Suppressor macrophage treated with lipopolysaccharide for 1 hour (primary cell): Measurements from ENCODE around the gene PRSS27.
A peak's percentile ranks its signal among the peaks of the same experiment; 100 is the strongest.

Experiments used
- DNase-seq, 3 donors: peaks; one replicate each; pipeline ENCODE4 v3.0.0-alpha.2; 2020 to 2022

The PRSS27 gene

GRCh38 chr16:2720064-2720457 is at the start of gene PRSS27:
TSS of gene PRSS27 (minus strand) at chr16:2720224. CDS start at chr16:2720160, 64 bp downstream.
- no peak for DNase-seq

- DNase-seq = no peak
Measured at GRCh38 chr16:2769675-2770056, 49.6 kb upstream of the PRSS27 start.

- no peak for DNase-seq
Measured at GRCh38 chr16:2769100-2769529, 49.1 kb upstream of the PRSS27 start.

- DNase-seq = no peak
Measured at GRCh38 chr16:2768403-2769089, 48.5 kb upstream of the PRSS27 start.

GRCh38 chr16:2767891-2768290 is 47.9 kb upstream of the PRSS27 start:
- no peak for DNase-seq

- no peak for DNase-seq
Measured at GRCh38 chr16:2767140-2767731, 47.2 kb upstream of the PRSS27 start.

GRCh38 chr16:2766430-2767139 is 46.6 kb upstream of the PRSS27 start:
- no peak for DNase-seq

- DNase-seq = no peak
Measured at GRCh38 chr16:2765462-2766404, 45.7 kb upstream of the PRSS27 start.

- no peak for DNase-seq
Measured at GRCh38 chr16:2764718-2765117, 44.7 kb upstream of the PRSS27 start.

- no peak for DNase-seq
Measured at GRCh38 chr16:2763173-2763572, 43.1 kb upstream of the PRSS27 start.

- DNase-seq = no peak
Measured at GRCh38 chr16:2762711-2763110, 42.7 kb upstream of the PRSS27 start.

GRCh38 chr16:2761886-2762583 is 42.0 kb upstream of the PRSS27 start:
- no peak for DNase-seq

- DNase-seq = no peak
Measured at GRCh38 chr16:2761472-2761871, 41.4 kb upstream of the PRSS27 start.

- DNase-seq = no peak
Measured at GRCh38 chr16:2757344-2757743, 37.3 kb upstream of the PRSS27 start.

- DNase-seq = no peak
Measured at GRCh38 chr16:2756288-2757015, 36.4 kb upstream of the PRSS27 start.

GRCh38 chr16:2755158-2755557 is 35.1 kb upstream of the PRSS27 start:
- no peak for DNase-seq

GRCh38 chr16:2753733-2754020 is 33.7 kb upstream of the PRSS27 start:
- peak; percentile 49 to 54 (median 52) for DNase-seq

GRCh38 chr16:2752850-2753732 is 33.1 kb upstream of the PRSS27 start:
- peak; percentile 80 to 95 (median 90) for DNase-seq

- peak; percentile 97 to 99 (median 99) for DNase-seq
Measured at GRCh38 chr16:2752035-2752849, 32.2 kb upstream of the PRSS27 start, which contains the start of gene SRRM2. TSS of gene SRRM2 (plus strand) at chr16:2752638. CDS start at chr16:2756365, 3,727 bp downstream.

GRCh38 chr16:2751577-2752034 is 31.6 kb upstream of the PRSS27 start:
- no peak for DNase-seq
